ENCODE measurements around the gene CD68. TPM values are rescaled to one million over a fixed set of nuclear protein-coding genes. Genes with fewer than 3 reads are reported as not detected.

Gene CD68
- total and polyA plus RNA-seq, 8 donors, result 1.8 to 60.0 (median 7.6) TPM

GRCh38 chr17:7610641-7611040 is 31.2 kb downstream of the CD68 start:
- DNase-seq (peak in 1 of 6 donors; percentile 15), ATAC-seq (no peak), FAIRE-seq (no peak)
- TF ChIP-seq CTCF (IDR thresholded peaks at IDR 0.05), result no peak
- H3K4me1 ChIP-seq, result peaks cover 10 to 23% (median 19%) of the 10 kb centered on the region in 3 donors
- no peaks in the 10 kb centered on the region for H3K27me3 ChIP-seq
- H3K4me3 ChIP-seq, result no peak overlapping the region
- intact Hi-C loops (cut with DNase I), result no loop called here
- no peaks in the 10 kb centered on the region for H3K9me3 ChIP-seq
- H3K27ac ChIP-seq, result no peak overlapping the region
- no peaks in the 10 kb centered on the region for H3K36me3 ChIP-seq
- 96 to 99% methylated on average over 2 of the region's 2 CpGs for WGBS, 2 donors

GRCh38 chr17:7611635-7612293 is 32.3 kb downstream of the CD68 start:
- DNase-seq (no peak), FAIRE-seq (no peak), ATAC-seq (no peak)
- Histone ChIP-seq H3K4me3 (no peak overlapping the region), H3K27me3 (no peaks in the 10 kb centered on the region), H3K36me3 (no peaks in the 10 kb centered on the region), H3K9me3 (no peaks in the 10 kb centered on the region), H3K4me1 (peaks cover 10 to 23% (median 19%) of the 10 kb centered on the region in 3 donors), H3K27ac (no peak overlapping the region)
- TF ChIP-seq CTCF (IDR thresholded peaks at IDR 0.05), result no peak
- 28 to 32% methylated on average over 3 of the region's 3 CpGs for WGBS, 2 donors
- intact Hi-C loops (cut with DNase I), result no loop called here

GRCh38 chr17:7612294-7612640 is 32.8 kb downstream of the CD68 start:
- Histone ChIP-seq H3K27ac (no peak overlapping the region), H3K4me1 (peaks cover 10 to 23% (median 19%) of the 10 kb centered on the region in 3 donors), H3K9me3 (no peaks in the 10 kb centered on the region), H3K4me3 (no peak overlapping the region), H3K27me3 (no peaks in the 10 kb centered on the region), H3K36me3 (no peaks in the 10 kb centered on the region)
- FAIRE-seq, result no peak
- DNase-seq, result no peak
- 93 to 94% methylated on average over 1 of the region's 1 CpG for WGBS, 2 donors
- intact Hi-C loops (cut with DNase I), result no loop called here
- TF ChIP-seq CTCF (IDR thresholded peaks at IDR 0.05), result no peak
- no peak for ATAC-seq

GRCh38 chr17:7613769-7614424 is 34.5 kb downstream of the CD68 start:
- H3K27ac ChIP-seq, result peak overlapping the region; percentile 52 to 89 (median 84)
- no peak for ATAC-seq
- DNase-seq, result no peak
- no peaks in the 10 kb centered on the region for H3K27me3 ChIP-seq
- intact Hi-C loops (cut with DNase I), result no loop called here
- H3K36me3 ChIP-seq, result no peaks in the 10 kb centered on the region
- FAIRE-seq, result no peak
- H3K4me1 ChIP-seq, result peaks cover 10 to 23% (median 19%) of the 10 kb centered on the region in 3 donors
- no peaks in the 10 kb centered on the region for H3K9me3 ChIP-seq
- no peak for TF ChIP-seq CTCF (IDR thresholded peaks at IDR 0.05)
- H3K4me3 ChIP-seq, result peak overlapping the region; percentile 51 to 80 (median 72)
- WGBS, 2 donors, result 2 to 3% methylated on average over 20 of the region's 20 CpGs
